ENCODE measurements around the gene ZNF654.

The ZNF654 gene

GRCh38 chr3:88090681-88091080, 31.6 kb downstream of the ZNF654 start:
- no peak for DNase-seq
- no peaks in the 10 kb centered on the region for H3K4me1 ChIP-seq (ENCODE audit: low read length)
- TF ChIP-seq EZH2phosphoT487 (IDR thresholded peaks at IDR 0.05; ENCODE audit: low read length): no peak
- no peaks in the 10 kb centered on the region for H3K9me2 ChIP-seq (replicated peaks; ENCODE audit: insufficient read depth, low read length)
- H3K4me2 ChIP-seq (ENCODE audit: low read depth, low read length): no peak overlapping the region
- H3K27ac ChIP-seq (ENCODE audit: low read length): no peak overlapping the region
- no peaks in the 10 kb centered on the region for H4K20me1 ChIP-seq (ENCODE audit: insufficient read depth, low read length)
- no peaks in the 10 kb centered on the region for H3K27me3 ChIP-seq (replicated peaks; ENCODE audit: insufficient read depth, low read length)
- H3K79me2 ChIP-seq (ENCODE audit: low read length): peaks cover 19% of the 10 kb centered on the region
- no peak overlapping the region for H3K4me3 ChIP-seq (ENCODE audit: low read length)
- peaks cover 14% of the 10 kb centered on the region; the same call in 1 of the 2 replicates for H3K36me3 ChIP-seq (replicated peaks; ENCODE audit: insufficient read depth, low read length)
- no peaks in the 10 kb centered on the region for H3F3A ChIP-seq (ENCODE audit: insufficient read depth, low read length)
- H2AFZ ChIP-seq (ENCODE audit: low read length): no peak overlapping the region
- no peak overlapping the region for H3K9ac ChIP-seq (ENCODE audit: low read length)
- H3K9me3 ChIP-seq (replicated peaks; ENCODE audit: insufficient read depth, low read length): no peaks in the 10 kb centered on the region

GRCh38 chr3:88092270-88092669, 33.2 kb downstream of the ZNF654 start:
- Histone ChIP-seq H3K4me2 (ENCODE audit: low read depth, low read length) (no peak overlapping the region), H3K27me3 (replicated peaks; ENCODE audit: insufficient read depth, low read length) (no peaks in the 10 kb centered on the region), H3K4me3 (ENCODE audit: low read length) (no peak overlapping the region), H2AFZ (ENCODE audit: low read length) (no peak overlapping the region), H4K20me1 (ENCODE audit: insufficient read depth, low read length) (no peaks in the 10 kb centered on the region), H3K9ac (ENCODE audit: low read length) (no peak overlapping the region), H3K4me1 (ENCODE audit: low read length) (no peaks in the 10 kb centered on the region), H3K79me2 (ENCODE audit: low read length) (peaks cover 22% of the 10 kb centered on the region), H3K36me3 (replicated peaks; ENCODE audit: insufficient read depth, low read length) (peaks cover 14% of the 10 kb centered on the region; the same call in 1 of the 2 replicates), H3F3A (ENCODE audit: insufficient read depth, low read length) (no peaks in the 10 kb centered on the region), H3K9me3 (replicated peaks; ENCODE audit: insufficient read depth, low read length) (no peaks in the 10 kb centered on the region), H3K27ac (ENCODE audit: low read length) (no peak overlapping the region), H3K9me2 (replicated peaks; ENCODE audit: insufficient read depth, low read length) (no peaks in the 10 kb centered on the region)
- no peak for TF ChIP-seq EZH2phosphoT487 (IDR thresholded peaks at IDR 0.05; ENCODE audit: low read length)
- TF ChIP-seq, protein P1, sequence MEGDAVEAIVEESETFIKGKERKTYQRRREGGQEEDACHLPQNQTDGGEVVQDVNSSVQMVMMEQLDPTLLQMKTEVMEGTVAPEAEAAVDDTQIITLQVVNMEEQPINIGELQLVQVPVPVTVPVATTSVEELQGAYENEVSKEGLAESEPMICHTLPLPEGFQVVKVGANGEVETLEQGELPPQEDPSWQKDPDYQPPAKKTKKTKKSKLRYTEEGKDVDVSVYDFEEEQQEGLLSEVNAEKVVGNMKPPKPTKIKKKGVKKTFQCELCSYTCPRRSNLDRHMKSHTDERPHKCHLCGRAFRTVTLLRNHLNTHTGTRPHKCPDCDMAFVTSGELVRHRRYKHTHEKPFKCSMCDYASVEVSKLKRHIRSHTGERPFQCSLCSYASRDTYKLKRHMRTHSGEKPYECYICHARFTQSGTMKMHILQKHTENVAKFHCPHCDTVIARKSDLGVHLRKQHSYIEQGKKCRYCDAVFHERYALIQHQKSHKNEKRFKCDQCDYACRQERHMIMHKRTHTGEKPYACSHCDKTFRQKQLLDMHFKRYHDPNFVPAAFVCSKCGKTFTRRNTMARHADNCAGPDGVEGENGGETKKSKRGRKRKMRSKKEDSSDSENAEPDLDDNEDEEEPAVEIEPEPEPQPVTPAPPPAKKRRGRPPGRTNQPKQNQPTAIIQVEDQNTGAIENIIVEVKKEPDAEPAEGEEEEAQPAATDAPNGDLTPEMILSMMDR (IDR thresholded peaks at IDR 0.05; ENCODE audit: low read length): no peak
- no peak for TF ChIP-seq EZH2 (optimal IDR thresholded peaks at IDR 0.05; ENCODE audit: low read depth, low read length)
- no peak for DNase-seq

DNA sequence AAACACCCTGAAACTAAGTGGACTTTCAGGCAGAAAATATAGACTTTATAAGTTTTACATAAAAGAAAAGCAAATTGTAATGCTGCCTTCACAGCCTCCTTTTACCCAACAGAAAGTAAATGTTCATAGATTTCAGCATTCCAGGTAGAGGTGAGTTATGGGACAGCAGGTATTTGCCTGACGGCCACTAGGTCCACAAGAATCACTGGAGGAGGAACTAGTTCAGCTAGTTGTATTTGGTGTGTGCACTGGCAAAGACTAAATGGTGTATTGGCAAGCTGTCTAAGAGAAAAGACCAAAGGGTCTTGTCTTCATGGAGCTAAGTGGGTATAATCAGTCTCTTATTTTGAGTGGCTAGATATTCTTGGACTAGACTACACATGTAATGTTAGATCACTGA, 34.2 kb downstream of the ZNF654 start:
- no peaks in the 10 kb centered on the region for H3F3A ChIP-seq (ENCODE audit: insufficient read depth, low read length)
- no peaks in the 10 kb centered on the region for H3K9me2 ChIP-seq (replicated peaks; ENCODE audit: insufficient read depth, low read length)
- H4K20me1 ChIP-seq (ENCODE audit: insufficient read depth, low read length): no peaks in the 10 kb centered on the region
- H3K4me3 ChIP-seq (ENCODE audit: low read length): no peak overlapping the region
- H2AFZ ChIP-seq (ENCODE audit: low read length): no peak overlapping the region
- H3K4me1 ChIP-seq (ENCODE audit: low read length): no peaks in the 10 kb centered on the region
- no peak overlapping the region for H3K27ac ChIP-seq (ENCODE audit: low read length)
- no peak for DNase-seq
- peaks cover 6% of the 10 kb centered on the region; the same call in 1 of the 2 replicates for H3K36me3 ChIP-seq (replicated peaks; ENCODE audit: insufficient read depth, low read length)
- H3K9ac ChIP-seq (ENCODE audit: low read length): no peak overlapping the region
- H3K4me2 ChIP-seq (ENCODE audit: low read depth, low read length): no peak overlapping the region
- no peaks in the 10 kb centered on the region for H3K27me3 ChIP-seq (replicated peaks; ENCODE audit: insufficient read depth, low read length)
- peaks cover 18% of the 10 kb centered on the region; the same call in 1 of the 2 replicates for H3K79me2 ChIP-seq (ENCODE audit: low read length)
- TF ChIP-seq, protein P1 (IDR thresholded peaks at IDR 0.05; ENCODE audit: low read length): no peak
- TF ChIP-seq EZH2phosphoT487 (IDR thresholded peaks at IDR 0.05; ENCODE audit: low read length): no peak
- TF ChIP-seq EZH2 (optimal IDR thresholded peaks at IDR 0.05; ENCODE audit: low read depth, low read length): no peak
- no peaks in the 10 kb centered on the region for H3K9me3 ChIP-seq (replicated peaks; ENCODE audit: insufficient read depth, low read length)

GRCh38 chr3:88101142-88101541, 42.1 kb downstream of the ZNF654 start:
- H3F3A ChIP-seq (ENCODE audit: insufficient read depth, low read length): no peaks in the 10 kb centered on the region
- no peak overlapping the region for H3K27ac ChIP-seq (ENCODE audit: low read length)
- no peak for TF ChIP-seq EZH2 (optimal IDR thresholded peaks at IDR 0.05; ENCODE audit: low read depth, low read length)
- TF ChIP-seq EZH2phosphoT487 (IDR thresholded peaks at IDR 0.05; ENCODE audit: low read length): no peak
- TF ChIP-seq, protein P1 (IDR thresholded peaks at IDR 0.05; ENCODE audit: low read length): no peak
- H3K27me3 ChIP-seq (replicated peaks; ENCODE audit: insufficient read depth, low read length): no peaks in the 10 kb centered on the region
- H3K9me3 ChIP-seq (replicated peaks; ENCODE audit: insufficient read depth, low read length): no peaks in the 10 kb centered on the region
- H3K4me3 ChIP-seq (ENCODE audit: low read length): no peak overlapping the region
- no peak overlapping the region for H2AFZ ChIP-seq (ENCODE audit: low read length)
- H3K4me1 ChIP-seq (ENCODE audit: low read length): no peaks in the 10 kb centered on the region
- 0 out of 2 replicates have a peak, but pooled peaks cover 6% of the 10 kb centered on the region for H3K79me2 ChIP-seq (ENCODE audit: low read length)
- H4K20me1 ChIP-seq (ENCODE audit: insufficient read depth, low read length): no peaks in the 10 kb centered on the region
- H3K9me2 ChIP-seq (replicated peaks; ENCODE audit: insufficient read depth, low read length): no peaks in the 10 kb centered on the region
- peak; percentile 11 for DNase-seq
- no peak overlapping the region for H3K4me2 ChIP-seq (ENCODE audit: low read depth, low read length)
- 0 out of 2 replicates have a peak, but pooled peaks cover 3% of the 10 kb centered on the region for H3K36me3 ChIP-seq (replicated peaks; ENCODE audit: insufficient read depth, low read length)
- H3K9ac ChIP-seq (ENCODE audit: low read length): no peak overlapping the region

Data from MM.1S (cell line).